NCI-H446 (cell line): ENCODE measurements around the gene STXBP1.
"Not testable (repeated sequence)": the region's sequence is repeated elsewhere in the genome, so short reads cannot be mapped to it uniquely, and the experiment has no call there.

Experiments
- DNase-seq, 2 experiments: peaks; one replicate each; lab custom pipeline; 2025; lab: John Stamatoyannopoulos, UW

Gene STXBP1

GRCh38 chr9:127577194-127577593 lies 34.9 kb upstream of the STXBP1 start:
- not testable (repeated sequence) for DNase-seq

DNA sequence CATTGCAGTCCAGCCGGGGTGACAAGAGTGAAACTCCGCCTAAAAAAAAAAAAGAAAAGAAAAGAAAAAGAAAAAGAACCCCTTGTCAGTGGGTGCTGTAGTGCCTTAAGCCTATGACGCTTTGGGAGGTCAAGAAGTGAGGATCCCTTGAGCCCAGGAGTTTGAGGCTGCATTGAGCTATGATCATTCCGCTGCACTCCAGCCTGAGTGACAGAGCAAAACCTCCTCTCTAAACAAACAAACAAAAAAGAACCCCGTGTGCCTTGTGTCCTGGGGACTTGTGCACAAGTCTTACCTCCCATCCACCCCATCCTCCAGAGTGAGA lies 33.5 kb upstream of the STXBP1 start:
- no peak for DNase-seq

GRCh38 chr9:127578952-127579853 lies 32.9 kb upstream of the STXBP1 start:
- peak; percentile 46 to 85 for DNase-seq

DNA sequence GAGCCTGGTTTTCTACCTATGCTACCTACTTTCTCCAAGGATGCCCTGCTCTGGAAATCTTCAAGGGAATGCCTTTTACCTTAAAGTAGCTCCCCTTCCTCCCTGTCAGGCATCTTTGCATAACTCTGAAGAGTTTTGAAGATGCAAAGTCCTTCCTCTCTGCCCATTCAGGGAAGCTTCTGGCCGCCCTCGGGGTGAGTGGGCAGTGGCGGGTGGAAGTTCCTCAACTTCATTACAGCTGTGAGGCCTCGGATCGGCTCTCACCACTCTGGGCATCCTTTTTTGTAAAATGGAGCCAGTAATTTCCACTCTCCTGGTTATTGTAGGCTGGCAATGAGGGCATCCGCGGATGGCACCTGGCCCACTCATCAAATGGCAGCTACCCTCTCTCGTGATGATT lies 31.7 kb upstream of the STXBP1 start:
- DNase-seq, result no peak

DNA sequence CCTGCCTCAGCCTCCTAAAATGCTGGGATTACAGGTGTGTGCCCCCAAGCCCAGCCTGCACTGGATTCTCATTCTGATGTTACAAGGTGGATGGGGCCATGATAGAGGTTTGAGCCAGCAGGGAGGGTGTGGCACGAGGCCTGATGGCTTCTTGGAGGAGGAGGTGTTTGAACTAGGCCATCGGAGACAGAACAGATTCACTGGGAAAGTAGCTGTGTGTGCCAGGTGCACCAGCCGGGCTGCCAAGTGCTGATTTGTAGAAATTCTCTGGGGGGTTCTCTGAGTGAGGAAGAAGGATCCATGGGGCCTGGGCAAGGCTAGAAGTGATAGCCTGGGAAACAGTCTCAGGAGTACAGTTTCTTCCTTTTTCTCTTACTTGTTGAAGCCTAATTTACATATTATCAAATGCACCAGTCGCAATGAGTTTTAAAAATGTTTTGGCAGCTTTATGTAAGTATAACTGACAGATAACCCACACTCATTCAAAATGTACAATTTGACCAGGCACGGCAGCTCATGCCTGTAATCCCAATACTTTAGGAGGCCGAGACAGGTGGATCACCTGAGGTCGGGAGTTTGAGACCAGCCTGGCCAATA lies 31.1 kb upstream of the STXBP1 start:
- DNase-seq, result peak in 1 of 2 experiments; percentile 70

- not testable (repeated sequence) for DNase-seq
Measured at GRCh38 chr9:127584474-127584805, 27.6 kb upstream of the STXBP1 start.

DNA sequence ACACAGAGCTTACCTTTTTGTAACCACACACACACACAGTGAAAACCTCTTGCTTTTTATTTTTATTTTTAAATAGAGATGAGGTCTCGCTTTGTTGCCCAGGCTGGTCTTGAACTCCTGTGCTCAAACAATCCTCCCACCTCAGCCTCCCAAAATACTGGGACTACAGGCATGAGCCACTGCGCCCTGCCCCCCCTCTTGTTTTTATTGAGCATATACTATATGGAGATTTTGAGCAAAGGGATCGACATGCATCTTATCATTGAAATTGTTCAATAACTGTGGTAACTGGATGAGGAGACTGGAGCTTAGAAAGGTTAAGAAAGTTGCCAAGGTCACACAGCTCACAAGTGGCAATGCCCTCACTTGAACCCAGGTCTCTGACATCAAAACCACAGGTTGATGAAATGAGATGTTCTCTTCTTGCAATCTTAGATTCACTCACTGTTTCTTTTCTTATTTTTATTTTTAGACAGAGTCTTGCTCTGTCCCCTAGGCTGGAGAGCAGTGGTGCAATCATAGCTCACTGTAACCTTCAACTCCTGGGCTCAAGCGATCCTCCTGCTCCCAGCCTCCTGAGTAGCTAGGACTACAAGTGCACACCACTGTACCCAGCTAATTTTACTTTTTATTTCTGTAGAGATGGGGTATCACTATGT lies 26.8 kb upstream of the STXBP1 start:
- DNase-seq, result no peak

DNA sequence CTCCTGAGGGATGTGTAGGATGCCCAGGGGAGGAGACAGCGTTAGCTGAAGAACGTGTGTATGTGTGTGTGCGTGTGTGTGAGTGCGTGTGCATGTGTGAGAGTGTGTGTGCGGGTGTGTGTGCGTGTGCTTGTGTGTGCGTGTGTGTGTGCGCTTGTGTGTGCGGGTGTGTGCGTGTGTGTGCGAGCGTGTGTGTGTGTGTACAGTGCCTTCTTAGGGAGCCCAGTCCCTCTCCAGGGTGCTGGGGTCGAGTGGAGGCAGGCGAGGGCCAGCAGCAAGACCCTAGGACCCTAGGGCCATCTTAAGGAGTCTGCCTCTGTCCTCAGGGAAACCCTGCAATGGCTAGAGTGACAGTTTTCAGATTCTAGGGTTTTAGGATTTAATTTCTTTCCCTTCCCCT lies 26.0 kb upstream of the STXBP1 start:
- no peak for DNase-seq

DNA sequence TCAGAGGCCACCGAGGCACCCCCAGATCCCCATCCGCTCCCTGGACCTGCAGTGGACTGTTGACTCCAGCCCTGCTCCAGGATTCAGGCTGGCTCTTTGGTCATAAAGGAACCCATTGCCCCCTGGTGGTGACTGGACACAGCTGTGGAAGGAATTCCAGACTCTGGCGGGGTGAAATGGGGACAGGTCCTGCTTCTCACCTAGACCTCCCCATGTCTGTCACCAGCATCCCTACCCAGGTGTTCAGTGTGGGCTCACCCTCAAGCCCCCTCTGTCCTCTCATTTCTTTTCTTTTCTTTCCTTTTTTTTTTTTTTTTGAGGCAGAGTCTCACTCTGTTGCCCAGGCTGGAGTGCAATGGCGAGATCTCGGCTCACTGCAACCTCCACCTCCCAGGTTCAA lies 25.5 kb upstream of the STXBP1 start:
- peak; percentile 36 to 64 for DNase-seq

- DNase-seq, result no peak
Measured at GRCh38 chr9:127587966-127588365, 24.1 kb upstream of the STXBP1 start.

- no peak for DNase-seq
Measured at GRCh38 chr9:127588740-127589506, 23.2 kb upstream of the STXBP1 start.

DNA sequence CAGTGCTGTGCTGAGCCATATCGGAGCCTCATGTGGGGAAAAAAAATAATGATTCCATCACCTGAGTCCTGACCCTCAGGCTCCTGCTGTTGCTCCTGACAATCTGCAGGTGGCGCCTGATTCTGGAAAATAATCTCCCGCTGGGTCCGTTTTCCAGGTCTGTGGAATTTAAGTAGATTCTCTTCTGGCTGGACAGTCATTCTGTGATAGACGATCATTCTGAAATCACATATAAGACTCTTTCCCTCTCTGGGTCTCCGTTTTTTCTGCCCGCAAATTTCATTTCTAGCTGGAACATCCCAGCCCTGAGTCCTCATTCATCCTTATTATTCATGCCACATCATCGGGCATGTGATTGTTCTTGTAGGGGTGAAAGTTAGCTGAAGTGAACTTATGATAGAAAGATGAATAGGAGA lies 22.1 kb upstream of the STXBP1 start:
- DNase-seq, result peak; percentile 32 to 66

GRCh38 chr9:127595611-127596010 lies 16.5 kb upstream of the STXBP1 start:
- DNase-seq, result no peak

DNA sequence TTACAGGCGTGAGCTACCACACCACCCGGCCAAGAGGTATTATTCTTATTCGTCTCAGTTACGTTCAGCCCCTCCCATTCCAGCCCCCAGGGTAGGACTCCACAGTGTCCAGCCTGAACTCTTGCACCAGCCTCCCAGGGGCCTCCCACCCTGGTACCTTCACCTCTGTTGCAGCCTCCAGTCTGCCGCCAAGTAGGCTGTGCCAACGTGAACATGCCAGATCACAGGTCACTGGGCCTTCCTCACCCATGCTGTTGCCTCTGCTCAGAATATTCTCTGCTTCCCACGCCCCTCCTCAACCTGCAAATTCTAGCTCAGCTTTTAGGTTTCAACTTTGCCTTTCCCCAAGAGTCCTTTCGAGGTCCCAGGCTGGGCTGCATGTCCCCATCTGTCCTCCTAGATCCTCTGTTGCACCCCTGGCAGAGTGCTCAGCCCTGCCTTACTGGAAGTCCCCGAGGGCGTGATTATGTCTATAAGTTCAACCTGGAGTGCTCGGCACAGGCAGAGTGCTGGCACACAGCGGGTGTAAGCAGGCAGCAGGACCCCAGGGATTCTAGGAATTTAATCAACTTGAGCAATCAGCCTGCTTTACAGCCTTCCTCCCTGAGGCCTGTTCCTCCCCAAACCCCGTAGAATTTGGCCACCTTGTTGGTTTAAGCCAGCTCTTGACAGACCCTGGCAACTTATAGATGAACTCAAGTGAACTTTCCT lies 13.1 kb upstream of the STXBP1 start:
- no peak for DNase-seq

DNA sequence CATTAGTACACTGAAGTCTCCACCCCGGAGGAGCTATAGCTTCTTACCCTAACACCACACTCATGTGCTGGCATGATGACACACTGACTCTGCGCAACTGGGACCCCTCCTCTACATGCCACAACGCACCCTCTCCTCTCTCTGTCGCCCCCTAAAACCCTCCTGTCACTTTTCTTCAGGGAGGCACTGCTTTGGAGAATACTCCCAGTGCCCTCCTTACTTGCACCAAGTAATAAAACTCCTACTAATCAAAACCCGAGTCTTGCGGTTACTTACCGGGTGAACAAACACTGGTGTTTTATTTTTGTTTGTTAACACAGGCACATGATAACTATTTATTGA lies 12.6 kb upstream of the STXBP1 start:
- DNase-seq, result no peak

DNA sequence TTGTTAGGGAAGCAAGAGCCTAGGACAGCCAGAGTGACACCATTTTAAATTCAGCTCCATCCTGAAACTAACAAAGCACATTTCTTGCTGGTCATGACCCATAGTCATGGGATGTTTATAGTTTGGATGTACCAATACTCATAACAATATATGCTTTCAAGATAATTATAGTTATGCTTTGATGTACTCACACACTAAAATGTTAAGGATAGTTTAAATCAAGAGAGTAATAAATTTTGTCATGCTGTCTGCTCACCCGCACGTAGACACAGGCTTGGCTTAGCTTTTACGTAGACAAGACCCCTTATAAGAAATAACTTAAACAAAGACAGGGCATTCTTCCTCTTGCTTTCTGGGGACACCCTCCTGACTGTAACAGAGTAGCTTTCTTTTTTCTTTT lies 8.9 kb upstream of the STXBP1 start:
- no peak for DNase-seq

GRCh38 chr9:127606043-127606442 lies 6.0 kb upstream of the STXBP1 start:
- no peak for DNase-seq

DNA sequence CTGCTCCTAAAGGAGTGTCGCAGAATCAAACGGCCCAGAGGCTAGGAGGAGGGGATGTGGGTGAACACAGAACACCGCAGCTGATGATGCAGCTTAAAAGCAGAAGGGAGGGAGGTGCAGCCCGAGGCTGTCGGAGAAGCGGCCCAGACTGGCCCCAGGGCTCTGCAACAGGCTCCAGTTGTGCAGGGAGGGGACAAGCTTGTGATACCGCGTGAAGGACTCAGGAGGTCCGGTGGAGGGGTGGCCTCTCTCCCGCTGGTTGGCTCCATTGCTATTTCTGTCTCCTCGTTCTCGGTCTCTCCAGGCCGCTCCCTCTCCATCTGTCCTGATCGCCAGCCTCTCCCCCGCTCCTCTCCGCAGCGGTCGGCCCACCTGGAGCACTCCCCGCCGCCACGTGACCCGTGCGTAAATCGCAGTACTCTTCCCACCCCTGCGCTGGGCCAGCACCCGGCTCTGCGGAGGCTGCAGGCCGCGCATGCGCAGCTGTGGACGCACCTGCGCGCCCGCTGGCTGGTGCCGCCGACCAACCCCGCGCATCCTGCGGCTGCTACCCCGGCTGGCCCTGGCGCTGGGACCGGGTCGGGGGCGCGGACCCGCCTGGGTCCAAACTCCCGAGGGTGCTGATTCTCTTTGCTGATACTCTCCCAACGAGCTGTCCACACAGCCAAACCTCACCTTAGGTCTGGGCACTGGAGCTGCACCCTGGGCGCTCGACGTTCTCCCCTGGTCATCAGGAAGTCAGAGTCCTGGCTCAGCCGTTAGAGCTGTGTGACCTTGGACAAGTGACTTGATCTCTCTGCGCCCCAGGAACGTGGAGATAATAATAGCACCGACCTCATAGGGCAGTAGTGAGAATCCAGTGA lies 3.7 kb upstream of the STXBP1 start:
- DNase-seq, result peak; percentile 20 to 69

DNA sequence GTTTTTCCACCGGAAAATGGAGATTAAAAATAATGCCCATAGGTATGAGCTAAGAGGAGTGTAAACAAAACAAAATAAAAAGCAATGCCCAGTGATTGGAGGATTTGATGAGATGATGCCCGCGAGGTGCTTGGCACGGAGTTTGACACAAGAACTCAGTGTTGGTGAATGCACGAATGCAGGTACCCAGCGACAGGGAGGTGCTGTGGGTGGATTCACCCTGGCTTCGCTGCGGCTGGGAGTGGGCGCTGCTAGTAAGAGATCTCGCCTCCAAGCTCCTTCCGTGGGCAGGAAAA lies 526 bp upstream of the STXBP1 start:
- DNase-seq, result no peak

GRCh38 chr9:127612939-127613582 lies 984 bp downstream of the STXBP1 start:
- DNase-seq, result no peak

DNA sequence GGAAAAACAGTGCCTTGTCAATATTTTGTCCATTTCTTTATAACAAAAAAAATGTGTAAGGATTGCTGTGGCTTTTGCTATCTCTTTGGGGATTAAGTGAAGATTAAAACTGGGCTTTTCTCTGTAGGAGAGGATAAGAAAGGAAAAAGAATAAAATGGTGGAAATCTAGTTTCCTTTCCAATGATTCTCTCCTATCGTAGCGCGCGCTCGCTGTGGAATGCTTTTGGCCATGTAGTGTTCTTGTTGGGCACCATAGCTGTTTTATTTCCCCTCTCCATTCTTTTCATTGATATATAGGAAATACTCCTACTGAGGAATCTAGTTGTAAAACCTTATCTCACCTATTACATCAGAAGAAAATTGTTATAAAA lies 1.5 kb downstream of the STXBP1 start:
- DNase-seq, result no peak
